ENCODE results near the gene RICTOR. TPM values are rescaled to one million over a fixed set of nuclear protein-coding genes. Genes with fewer than 3 reads are reported as not detected.
A peak's percentile ranks its signal among the peaks of the same experiment; 100 is the strongest.

The RICTOR gene
- polyA plus RNA-seq, 3 donors: 3.5 to 12.8 (median 7.0) TPM

GRCh38 chr5:38997591-38997990 is 76.6 kb downstream of the RICTOR start:
- Histone ChIP-seq H3K36me3 (replicated peaks in 1 of 2; ENCODE audit: control insufficient read depth in 1 of 2, insufficient read depth in 2 of 2, low read length in 2 of 2) (peaks cover 11 to 55% of the 10 kb centered on the region in 2 donors), H4K20me1 (ENCODE audit: insufficient read depth, low read length) (peaks cover 23% of the 10 kb centered on the region), H3K9me3 (replicated peaks in 1 of 2; ENCODE audit: control insufficient read depth in 1 of 2, insufficient read depth in 1 of 2, low read length in 2 of 2) (no peaks in the 10 kb centered on the region), H3K79me2 (ENCODE audit: insufficient read depth, low read length) (peaks cover 4% of the 10 kb centered on the region), H3K4me2 (replicated peaks; ENCODE audit: extremely low read depth, low read length, poor library complexity, severe bottlenecking) (no peak overlapping the region), H3K27me3 (ENCODE audit: control insufficient read depth in 2 of 2, insufficient read depth in 2 of 2, low read length in 2 of 2) (no peaks in the 10 kb centered on the region), H3K27ac (ENCODE audit: low read depth in 1 of 2, low read length in 2 of 2) (no peak overlapping the region), H2AFZ (ENCODE audit: insufficient read depth, low read depth, low read length, poor library complexity, severe bottlenecking) (no peak overlapping the region), H3K9ac (ENCODE audit: insufficient read depth, low read length, poor library complexity, severe bottlenecking) (no peak overlapping the region), H3K4me1 (ENCODE audit: control insufficient read depth in 1 of 2, insufficient read depth in 2 of 2, low read length in 2 of 2) (no peaks in the 10 kb centered on the region), H3K4me3 (replicated peaks in 1 of 3; ENCODE audit: low read depth in 2 of 3, low read length in 3 of 3) (no peak overlapping the region)
- TF ChIP-seq CTCF (IDR thresholded peaks at IDR 0.05): no peak
- whole genome bisulfite sequencing (ENCODE audit: insufficient coverage): no CpG with 5 or more reads among the region's 2 CpGs
- peak overlapping the region in 1 of 7 donors; percentile 64 for H3K27ac Mint-ChIP-seq
- intact Hi-C loops (cut with micrococcal nuclease): loop anchor here in 1 of 2 donors (10.0 kb wide), 1 partner anchor 87 kb away; no protein-coding TSS in a partner anchor
- H3K9me3 Mint-ChIP-seq: peaks cover 0 to 6% (median 0%) of the 10 kb centered on the region in 7 donors
- H3K27me3 Mint-ChIP-seq (ENCODE audit: low read depth in 3 of 3): no peaks in the 10 kb centered on the region
- H3K36me3 Mint-ChIP-seq: peaks cover 56% of the 10 kb centered on the region in 2 donors
- no peaks in the 10 kb centered on the region for H3K4me1 Mint-ChIP-seq
- DNase-seq: no peak
- H3K4me3 Mint-ChIP-seq: no peak overlapping the region

- intact Hi-C loops (cut with micrococcal nuclease): loop anchor here in 1 of 2 donors (10.0 kb wide), 1 partner anchor 89 kb away; no protein-coding TSS in a partner anchor
- TF ChIP-seq CTCF (IDR thresholded peaks at IDR 0.05): no peak
- Histone ChIP-seq H3K27me3 (ENCODE audit: control insufficient read depth in 2 of 2, insufficient read depth in 2 of 2, low read length in 2 of 2) (no peaks in the 10 kb centered on the region), H3K27ac (ENCODE audit: low read depth in 1 of 2, low read length in 2 of 2) (no peak overlapping the region), H3K36me3 (replicated peaks in 1 of 2; ENCODE audit: control insufficient read depth in 1 of 2, insufficient read depth in 2 of 2, low read length in 2 of 2) (peaks cover 11 to 53% of the 10 kb centered on the region in 2 donors), H4K20me1 (ENCODE audit: insufficient read depth, low read length) (peaks cover 17% of the 10 kb centered on the region), H3K4me2 (replicated peaks; ENCODE audit: extremely low read depth, low read length, poor library complexity, severe bottlenecking) (no peak overlapping the region), H3K79me2 (ENCODE audit: insufficient read depth, low read length) (peaks cover 4% of the 10 kb centered on the region), H3K9ac (ENCODE audit: insufficient read depth, low read length, poor library complexity, severe bottlenecking) (no peak overlapping the region), H3K4me3 (replicated peaks in 1 of 3; ENCODE audit: low read depth in 2 of 3, low read length in 3 of 3) (no peak overlapping the region), H3K9me3 (replicated peaks in 1 of 2; ENCODE audit: control insufficient read depth in 1 of 2, insufficient read depth in 1 of 2, low read length in 2 of 2) (no peaks in the 10 kb centered on the region), H2AFZ (ENCODE audit: insufficient read depth, low read depth, low read length, poor library complexity, severe bottlenecking) (no peak overlapping the region), H3K4me1 (ENCODE audit: control insufficient read depth in 1 of 2, insufficient read depth in 2 of 2, low read length in 2 of 2) (no peaks in the 10 kb centered on the region)
- Mint-ChIP-seq H3K27me3 (ENCODE audit: low read depth in 3 of 3) (no peaks in the 10 kb centered on the region), H3K9me3 (peaks cover 0 to 6% (median 0%) of the 10 kb centered on the region in 7 donors), H3K4me3 (no peak overlapping the region), H3K4me1 (no peaks in the 10 kb centered on the region), H3K36me3 (peaks cover 49% of the 10 kb centered on the region in 2 donors), H3K27ac (peak overlapping the region in 1 of 7 donors; percentile 39)
- no peak for DNase-seq
Measured at GRCh38 chr5:38996123-38996522, 78.1 kb downstream of the RICTOR start.

All from CD14-positive monocyte (primary cell).